HG03064 (cell line): ENCODE measurements around the gene MYADML2.

Experiments
- ATAC-seq: cut with Tn5 transposase; IDR thresholded peaks from one replicate; pipeline ENCODE4 v1.9.1; 2021; ENCODE audit warnings: low read depth; ENCODE audit not compliant: unreplicated experiment

The MYADML2 gene

GRCh38 chr17:81980122-81980521 lies 33.1 kb upstream of the MYADML2 start:
- ATAC-seq: no peak

- no peak for ATAC-seq
These were observed 31.7 kb upstream of the MYADML2 start for GRCh38 chr17:81978524-81979298.

GRCh38 chr17:81977211-81977808 lies 30.3 kb upstream of the MYADML2 start, which contains the start of gene ASPSCR1:
ASPSCR1 (plus strand) TSS chr17:81977629; CDS start chr17:81977647, 18 bp downstream.
- peak; percentile 72 for ATAC-seq

- no peak for ATAC-seq
These were observed 29.5 kb upstream of the MYADML2 start for GRCh38 chr17:81976332-81977210.

- ATAC-seq: no peak
These were observed 26.4 kb upstream of the MYADML2 start for GRCh38 chr17:81973432-81973831.

DNA sequence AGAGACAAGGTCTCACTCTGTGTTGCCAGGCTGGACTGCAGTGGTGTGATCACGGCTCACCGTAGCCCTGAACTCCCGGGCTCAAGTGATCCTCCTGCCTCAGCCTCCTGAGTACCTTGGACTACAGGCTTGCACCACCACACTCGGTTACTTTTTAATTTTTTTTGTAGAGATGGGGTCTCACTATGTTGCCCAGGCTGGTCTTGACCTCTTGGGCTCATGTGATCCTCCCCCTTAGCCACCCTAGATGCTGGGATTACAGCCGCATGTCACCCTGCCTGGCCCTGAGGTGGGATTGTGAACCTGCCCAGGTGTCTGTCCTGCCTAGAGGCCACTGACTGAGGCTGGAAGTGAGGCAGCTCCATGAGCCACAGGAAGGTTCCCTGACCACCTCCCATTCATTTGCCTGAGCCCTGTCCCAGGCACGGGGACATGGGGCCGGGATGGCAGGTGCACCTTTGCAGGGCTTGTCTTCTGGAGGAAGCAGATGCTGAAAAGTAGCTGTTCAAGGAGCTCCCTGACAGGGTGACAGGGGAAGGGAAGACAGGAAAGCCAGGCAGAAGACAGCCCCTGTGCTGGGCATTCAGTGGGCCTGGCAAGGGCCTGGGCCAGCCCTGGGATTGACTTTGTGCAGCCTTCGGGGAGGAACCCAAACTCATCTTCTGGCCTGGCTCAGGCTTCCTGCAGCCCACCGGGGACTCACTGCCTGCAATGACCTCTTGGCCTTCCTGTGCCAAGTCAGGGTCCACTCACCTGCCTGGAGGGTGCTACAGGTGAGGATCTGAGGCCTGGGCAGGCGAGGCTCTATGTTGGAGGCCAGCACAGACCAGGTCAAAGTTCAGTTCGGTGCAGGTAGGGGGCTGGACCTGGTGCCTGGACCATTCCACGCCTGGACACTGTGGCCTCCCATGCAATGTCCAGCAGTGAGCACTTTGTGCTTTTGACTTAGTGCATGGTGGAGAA lies 22.1 kb upstream of the MYADML2 start:
- ATAC-seq: no peak

- no peak for ATAC-seq
These were observed 21.3 kb upstream of the MYADML2 start for GRCh38 chr17:81968396-81968745.

- no peak for ATAC-seq
These were observed 20.7 kb upstream of the MYADML2 start for GRCh38 chr17:81967533-81968395.

DNA sequence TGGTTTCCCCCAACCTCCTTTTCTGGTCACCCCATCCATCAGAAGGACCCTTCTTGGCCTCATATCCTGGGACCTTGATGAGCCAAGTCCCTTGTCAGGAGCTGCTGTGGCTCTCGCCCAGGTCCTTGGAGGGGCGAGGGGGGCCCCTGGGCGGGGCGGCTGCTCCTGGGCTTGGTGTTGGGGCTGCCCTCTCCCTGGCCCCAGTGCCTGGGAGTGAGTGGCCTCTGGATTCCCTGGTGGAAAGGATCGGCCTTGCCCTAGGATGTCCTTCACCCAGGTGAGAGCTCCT lies 20.2 kb upstream of the MYADML2 start:
- ATAC-seq: no peak

- ATAC-seq: no peak
These were observed 19.6 kb upstream of the MYADML2 start for GRCh38 chr17:81966343-81967243.

DNA sequence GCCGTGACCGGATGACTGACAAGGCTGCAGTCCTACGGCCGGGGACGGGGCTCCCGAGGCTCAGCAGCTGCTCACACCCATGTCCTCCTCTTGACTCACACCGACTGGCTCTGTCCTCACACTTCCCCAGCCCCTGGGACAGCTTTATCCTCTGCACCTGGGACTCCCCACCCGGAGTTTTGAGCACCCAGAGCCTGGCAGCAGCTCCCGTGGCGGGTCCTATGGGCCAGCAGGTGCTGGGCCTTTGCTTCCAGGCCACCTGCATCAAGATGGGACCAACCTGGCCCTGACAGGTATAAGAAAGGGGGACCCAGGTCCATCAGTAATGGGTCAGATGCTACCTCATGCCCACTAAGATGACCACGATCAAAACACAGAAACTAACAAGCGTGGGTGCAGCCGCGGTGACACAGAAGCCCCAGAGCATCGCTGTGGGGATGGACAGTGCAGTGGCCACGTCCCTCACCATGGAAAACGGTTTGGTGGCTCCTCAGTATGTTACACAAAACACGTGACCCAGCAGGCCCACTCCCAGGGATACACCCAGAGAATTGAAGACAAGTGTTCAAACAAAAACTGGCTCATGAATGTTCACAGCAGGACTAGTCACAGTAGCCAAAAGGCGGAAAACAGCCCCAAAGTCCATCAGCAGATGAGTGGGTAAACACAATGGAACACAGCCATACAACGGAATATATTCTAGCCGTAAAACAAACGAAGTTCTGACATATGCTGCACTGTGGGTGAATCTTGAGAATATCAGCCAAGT lies 17.2 kb upstream of the MYADML2 start:
- no peak for ATAC-seq

DNA sequence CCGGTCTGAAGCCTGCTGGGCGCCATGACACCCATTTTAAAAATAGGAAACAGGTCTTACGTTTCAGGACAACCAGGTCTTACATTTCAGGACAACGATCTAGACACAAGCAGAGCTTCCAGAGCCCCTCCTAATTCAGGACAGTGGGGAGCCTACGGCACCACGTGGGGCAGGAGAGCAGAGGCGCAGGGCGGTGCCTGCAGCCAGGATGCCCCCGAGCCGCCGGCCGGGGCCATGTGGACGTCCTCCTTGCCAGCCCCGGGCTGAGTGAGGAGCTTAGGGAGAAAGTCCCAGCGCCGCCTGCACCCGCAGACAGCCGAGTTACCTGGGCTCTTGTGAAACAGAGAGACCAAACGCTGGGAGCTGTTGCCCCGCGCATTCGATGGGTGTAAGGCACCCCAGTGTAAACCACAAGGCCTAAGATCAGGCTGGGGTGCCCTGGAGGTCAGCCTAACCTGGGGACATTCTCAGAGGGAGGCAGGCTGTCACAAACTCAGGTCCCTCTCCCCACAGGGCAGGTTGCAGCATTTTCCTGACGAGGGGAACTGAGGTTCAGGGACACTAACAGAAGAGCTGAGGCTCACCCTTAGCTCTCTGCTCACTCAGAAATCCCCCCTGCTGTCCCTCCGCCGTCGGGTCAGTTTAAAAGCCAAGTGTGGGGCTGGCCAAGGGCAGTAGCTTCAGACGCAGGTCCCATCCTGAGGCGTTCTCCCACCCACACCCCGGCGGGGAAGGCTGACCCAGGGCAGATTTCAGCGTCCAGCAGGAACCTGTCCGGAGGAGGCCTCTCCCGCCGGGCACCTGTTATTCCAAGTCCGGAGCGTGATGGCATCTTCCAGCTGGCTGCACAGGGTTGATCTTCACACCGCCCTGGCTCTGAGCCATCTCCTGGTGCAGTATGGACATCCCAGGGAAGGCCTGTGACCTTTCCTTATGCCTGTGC lies 15.7 kb upstream of the MYADML2 start:
- no peak for ATAC-seq

DNA sequence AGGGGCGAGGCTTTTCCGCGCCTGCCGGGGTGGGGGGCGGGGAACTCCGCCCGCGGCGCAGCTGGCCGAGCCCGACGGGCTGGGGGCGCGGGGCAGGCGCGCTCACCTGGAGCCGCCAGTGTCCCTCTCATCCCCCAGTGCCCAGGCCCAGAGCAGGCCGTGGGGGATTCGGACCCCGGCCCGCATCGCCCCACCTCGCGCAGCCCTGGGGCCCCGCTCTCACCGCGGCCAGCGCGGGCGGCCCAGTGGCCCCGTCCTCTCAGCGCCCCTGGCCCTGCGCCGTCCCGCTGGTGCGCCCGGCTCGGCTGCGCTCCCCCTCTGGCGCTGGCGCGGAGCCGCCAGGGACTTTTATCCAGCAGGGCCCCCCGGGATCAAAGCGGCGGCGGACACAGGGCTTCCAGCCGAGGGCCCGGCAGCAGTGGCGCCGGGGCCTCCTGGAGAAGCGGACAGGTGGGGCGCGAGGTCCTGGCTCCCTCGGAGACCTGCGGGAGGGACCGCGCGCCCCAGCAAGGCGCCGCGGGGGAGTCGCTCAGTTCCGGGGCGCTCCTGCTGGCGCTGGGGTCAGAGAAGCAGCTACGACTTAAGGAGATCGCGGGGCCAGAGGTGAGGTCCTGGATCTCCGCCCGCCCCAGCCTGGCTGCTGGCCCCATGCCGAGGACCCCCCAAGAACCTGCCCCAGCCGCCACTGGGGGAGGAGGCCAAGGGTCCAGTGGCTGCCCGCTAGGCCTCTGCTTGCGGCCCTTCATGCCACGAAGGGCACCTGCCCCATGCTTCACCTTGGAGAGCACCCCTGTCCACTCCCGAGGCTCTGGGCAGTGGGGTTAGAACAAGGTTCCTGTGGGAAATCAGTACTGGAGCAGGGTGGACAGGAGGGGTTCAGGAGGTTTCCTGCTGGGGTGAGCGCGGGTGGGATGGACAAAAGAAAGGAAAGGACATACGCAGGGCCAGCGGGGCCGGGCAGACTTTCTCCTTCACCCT lies 14.8 kb upstream of the MYADML2 start:
- ATAC-seq: no peak

GRCh38 chr17:81961087-81961511 lies 14.1 kb upstream of the MYADML2 start, which contains the start of gene NOTUM:
NOTUM (minus strand) TSS chr17:81961187; CDS start chr17:81960909, 278 bp downstream.
- no peak for ATAC-seq
